Myocyte (in vitro differentiated cells): ENCODE measurements around the gene DNAJB4. TPM values are rescaled to one million over a fixed set of nuclear protein-coding genes. Genes with fewer than 3 reads are reported as not detected.
"Not testable (repeated sequence)": the region's sequence is repeated elsewhere in the genome, so short reads cannot be mapped to it uniquely, and the experiment has no call there.

ENCODE experiments used
- DNase-seq: peaks from one replicate; pipeline ENCODE4 v3.0.0-alpha.2; 2012; ENCODE audit warnings: low read depth
- total RNA-seq: library from RNA; depleted of rRNA; stranded (reverse); fragments of >200 nt; gene quantifications from 2 replicates; pipeline ENCODE4 v1.2.3, GENCODE V29; 2014

The DNAJB4 gene
- total RNA-seq, 1 donor from 2014 or later, result 223 TPM

DNA sequence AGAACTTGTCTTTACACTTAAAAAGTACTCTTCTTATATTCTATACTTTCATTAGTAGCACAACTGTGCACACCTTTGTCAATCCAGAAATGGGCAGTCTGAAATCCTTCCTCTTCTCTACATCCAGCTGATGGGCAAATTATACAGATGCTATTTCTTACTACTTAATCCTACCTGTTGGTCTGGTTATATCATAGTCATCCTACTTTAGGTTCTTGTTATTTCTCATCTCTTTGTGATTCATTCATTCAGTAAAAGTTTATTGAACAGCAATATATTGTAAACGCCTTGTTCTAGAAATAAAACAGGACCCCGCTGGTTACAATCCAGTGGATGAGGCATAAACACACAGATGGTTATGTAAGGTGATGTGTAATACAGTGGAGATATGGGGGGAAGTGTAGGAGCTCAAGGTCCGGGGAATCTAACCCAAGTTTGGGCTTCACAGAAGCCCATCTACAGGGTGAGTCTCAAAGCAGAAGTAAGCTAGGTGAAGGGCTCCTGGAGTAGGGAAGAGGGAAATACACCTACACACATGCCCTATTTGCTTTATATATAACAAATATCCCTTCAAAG is 14.0 kb upstream of the DNAJB4 start:
- DNase-seq, result no peak

DNA sequence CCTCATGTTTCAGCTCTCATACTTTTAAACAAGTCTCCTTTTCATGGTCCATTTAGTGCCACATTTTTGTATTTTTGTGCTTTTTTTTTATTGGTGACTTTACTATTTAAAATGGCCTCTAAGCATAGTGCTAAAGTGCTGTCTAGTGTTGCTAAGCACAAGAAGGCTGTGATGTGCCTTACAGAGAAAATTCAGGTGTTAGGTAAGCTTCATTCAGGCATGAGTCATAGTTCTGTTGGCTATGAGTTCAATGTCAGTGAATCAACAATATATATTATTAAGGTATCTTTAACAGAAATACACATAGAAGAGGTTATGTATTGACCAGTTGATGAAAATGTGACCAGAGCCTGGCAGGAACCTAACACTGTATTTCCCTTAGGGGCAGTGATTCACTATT is 13.1 kb upstream of the DNAJB4 start:
- no peak for DNase-seq

DNA sequence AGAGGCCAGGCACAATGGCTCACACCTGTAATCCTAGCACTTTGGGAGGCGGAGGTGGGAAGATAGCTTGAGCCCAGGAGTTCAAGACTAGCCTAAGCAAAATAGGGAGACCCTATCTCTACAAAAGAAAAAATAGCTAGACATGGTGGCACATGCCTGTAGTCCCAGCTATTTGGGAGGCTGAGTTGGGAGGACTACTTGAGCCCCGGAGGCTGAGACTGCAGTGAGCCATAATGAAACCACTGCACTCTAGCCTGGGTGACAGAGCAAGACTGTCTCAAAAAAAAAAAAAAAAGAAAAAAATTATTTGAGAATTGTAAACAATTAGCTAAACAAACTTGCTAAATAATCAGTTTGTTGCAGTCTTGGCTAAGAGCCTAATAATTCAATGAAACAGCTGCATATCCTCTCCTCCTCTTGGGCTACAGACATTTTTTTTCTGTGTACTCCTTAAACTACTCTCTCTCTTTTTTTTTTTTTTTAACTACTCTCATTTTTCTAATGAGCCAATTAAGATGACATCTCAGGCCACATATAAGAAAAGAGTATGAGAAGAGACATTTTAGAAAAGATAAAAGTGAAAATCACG is 10.5 kb upstream of the DNAJB4 start:
- DNase-seq, result peak; percentile 41

DNA sequence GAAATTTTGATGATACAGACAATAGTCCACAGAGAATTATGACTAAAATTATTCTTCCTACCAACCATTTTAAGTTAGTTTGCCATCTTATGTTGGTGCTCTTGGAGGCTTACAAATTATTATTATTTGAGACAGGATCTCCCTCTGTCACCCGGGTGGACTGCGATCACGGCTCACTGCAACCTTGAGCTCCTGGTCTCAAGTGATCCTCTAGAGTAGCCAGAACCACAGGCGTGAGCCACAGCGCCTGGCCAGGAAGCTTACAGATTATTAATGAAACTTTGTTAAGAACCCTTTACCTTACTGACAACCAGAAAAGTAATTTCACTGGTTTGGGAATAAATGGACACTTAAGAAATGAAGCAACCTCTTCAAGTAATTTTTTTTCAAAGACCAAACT is 8.0 kb upstream of the DNAJB4 start:
- DNase-seq, result no peak

DNA sequence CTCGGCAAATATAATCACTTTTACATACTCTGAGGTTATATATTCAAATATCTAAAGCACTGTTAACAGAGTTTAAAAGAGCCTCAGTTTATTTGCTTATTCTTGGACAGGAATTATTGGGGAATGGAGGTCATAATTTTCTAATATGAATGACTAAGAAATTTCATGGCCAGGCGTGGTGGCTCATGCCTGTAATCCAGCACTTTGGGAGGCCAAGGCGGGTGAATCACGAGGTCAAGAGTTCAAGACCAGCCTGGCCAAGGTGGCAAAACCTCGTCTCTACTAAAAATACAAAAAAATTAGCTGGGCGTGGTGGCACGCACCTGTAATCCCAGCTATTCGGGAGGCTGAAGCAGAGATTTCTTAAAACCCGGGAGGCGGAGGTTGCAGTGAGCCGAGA is 4.2 kb upstream of the DNAJB4 start:
- not testable (repeated sequence) for DNase-seq

DNA sequence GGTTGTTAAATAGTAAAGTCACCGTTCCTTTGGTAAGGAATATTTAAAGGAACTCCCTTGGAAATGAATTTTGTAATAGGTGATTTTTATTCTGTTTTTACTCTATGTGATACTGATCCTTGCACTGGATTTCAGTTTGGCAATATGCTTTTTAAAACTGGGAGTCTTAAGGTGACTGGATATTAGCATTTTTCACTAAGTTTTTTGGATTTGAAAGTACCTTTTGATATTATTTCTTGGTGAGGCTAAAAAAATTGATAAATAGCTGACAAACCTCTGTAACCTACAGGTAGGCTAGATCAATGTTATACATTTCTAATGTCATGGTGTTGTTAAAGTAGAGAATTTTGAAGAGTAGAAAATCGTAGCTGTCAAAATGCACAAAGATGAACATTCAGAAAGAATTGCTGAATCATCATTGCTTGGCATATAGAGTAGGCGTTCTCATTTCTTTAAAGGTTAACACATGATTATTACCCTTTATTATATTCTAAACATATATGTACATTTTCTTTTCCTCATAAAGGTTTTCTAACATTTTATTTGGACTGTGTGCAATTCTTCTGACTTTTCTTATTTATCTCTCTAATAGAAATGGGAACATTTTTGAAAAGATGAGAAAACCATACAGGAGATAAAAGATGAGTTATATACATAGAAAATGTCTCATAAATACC is 1.5 kb upstream of the DNAJB4 start:
- no peak for DNase-seq

DNA sequence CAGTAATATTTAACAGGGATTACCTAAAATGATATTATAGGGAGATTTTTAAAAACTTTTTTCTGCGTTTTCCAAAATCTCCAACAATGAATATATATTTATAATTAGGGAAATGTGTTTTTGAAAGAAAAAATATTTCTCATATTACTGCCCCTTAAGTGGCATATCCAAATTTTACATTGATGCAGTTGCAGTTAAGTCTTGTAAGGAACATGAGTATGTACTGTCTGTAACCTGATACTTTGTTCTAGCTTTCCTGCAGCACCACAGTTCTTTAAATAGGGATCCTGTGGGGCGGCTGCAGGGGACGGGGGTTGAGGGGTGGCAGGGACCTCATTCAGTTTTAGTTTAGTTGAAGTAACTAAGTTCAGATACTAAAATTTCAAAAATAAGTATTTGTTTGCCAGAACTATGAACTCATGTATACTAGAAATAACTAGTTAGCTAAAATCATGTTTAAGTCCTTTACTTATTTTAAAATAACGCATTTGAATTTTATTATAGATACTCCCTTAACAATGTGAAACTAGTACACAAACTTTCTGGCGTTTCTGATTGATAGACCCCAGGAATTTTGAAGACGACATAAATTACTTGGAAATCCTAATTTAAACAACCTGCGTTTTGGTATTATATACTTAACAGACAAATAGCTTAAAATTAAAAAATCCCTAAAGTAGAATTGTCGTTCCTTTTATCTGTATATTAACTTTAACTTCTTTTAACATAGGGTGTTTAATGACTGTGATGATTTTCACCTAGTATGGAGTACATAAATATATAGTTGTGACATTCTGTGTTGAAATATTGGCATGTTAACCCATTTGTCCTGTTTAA is 639 bp upstream of the DNAJB4 start:
- peak; percentile 84 for DNase-seq

DNA sequence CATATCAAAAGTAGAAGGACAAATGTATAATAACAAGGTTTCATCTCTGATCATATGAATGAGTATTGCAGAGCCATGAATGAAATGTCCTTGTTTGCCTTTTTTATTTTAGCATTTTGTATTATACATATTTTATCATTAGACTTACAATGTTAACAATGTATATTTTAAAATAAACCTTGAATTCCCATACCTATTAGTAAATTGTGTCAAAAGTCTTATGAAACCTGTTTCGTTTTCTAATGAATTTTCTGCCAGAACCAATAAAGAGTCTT is 646 bp downstream of the DNAJB4 start:
- DNase-seq, result peak; percentile 34

DNA sequence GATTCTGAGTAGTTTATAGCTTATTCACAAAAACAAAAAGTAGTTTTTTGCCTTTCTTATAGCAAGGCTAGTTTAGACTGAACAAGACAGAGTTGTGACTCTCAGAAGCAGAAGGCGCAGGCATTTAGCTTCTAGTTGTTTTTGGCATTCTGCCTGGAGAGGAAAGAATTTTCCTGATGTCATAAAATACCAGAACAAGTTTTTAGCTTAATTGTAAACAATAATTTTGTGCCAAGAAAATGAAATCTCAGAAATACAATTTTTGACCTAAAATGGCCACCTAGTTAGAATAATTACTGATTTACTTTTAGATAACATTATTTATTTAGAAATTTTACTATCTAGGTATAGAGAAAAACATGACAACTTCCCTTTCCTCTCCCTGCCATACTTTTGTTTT is 1.0 kb downstream of the DNAJB4 start:
- peak; percentile 87 for DNase-seq

DNA sequence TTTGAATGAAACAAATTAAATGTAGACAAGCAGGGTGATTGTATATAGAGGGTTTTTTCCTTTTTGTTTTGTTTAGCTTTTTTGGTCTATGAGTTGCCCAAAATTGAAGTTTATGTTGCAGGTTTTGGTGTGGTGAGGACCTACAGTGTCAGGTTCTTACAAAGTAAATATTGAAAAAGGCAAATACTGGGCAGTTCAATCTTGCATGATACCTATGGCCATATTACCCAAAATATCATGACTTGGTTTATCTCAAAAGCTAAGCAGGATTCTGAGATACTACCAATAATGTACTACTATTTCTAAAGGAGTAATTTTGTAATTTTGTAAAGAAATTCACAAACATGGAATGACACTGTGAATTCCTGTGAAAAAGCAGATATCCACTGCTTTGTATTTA is 1.8 kb downstream of the DNAJB4 start:
- peak; percentile 24 for DNase-seq

DNA sequence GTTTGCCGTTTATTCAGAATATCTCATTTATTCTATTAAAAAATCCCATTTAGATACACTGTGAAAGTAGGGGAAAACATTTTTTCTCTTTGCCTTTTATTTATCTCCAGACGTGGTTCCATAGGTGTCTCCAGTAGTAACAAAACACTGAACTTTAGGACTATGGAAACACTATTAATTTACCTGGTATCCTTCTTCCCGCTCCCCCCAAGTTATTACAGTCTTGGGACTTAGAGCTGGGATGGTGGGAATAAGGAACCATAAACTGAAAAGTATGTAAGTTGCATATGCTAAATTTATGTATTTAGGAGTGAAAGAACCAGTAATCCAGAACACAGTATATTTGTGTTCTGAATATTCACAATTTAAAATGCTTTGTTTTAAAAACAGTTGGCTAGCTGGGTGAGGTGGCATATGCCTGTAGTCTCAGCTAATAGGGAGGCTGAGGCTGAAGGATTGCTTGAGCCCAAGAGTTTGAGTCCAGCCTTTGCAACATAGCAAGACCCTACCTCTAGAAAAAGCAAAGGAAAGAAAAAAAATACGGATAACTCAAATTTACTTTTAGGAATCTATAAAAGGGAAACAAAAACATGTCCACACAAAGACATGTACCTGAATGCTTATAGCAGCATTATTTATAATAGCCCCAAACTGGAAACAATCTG is 3.1 kb downstream of the DNAJB4 start:
- peak; percentile 59 for DNase-seq

DNA sequence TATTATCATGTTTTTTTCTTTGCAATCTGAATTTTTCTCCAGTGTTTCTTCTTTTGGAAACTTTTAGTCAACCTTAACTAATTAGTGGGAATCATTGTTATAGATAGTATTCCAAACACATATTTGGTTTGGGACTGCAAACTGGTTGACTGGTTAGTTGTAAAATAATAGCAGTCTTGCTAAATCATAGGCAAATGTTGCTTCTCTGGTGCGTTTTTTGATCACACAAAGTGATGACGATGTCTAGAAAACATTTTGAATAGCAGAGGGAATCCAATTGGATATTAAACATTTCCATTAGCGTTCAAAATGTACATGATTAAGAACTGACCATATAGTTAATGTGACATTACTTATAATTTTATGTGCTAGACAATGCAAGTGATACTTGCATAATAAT is 4.5 kb downstream of the DNAJB4 start:
- DNase-seq, result peak; percentile 41

DNA sequence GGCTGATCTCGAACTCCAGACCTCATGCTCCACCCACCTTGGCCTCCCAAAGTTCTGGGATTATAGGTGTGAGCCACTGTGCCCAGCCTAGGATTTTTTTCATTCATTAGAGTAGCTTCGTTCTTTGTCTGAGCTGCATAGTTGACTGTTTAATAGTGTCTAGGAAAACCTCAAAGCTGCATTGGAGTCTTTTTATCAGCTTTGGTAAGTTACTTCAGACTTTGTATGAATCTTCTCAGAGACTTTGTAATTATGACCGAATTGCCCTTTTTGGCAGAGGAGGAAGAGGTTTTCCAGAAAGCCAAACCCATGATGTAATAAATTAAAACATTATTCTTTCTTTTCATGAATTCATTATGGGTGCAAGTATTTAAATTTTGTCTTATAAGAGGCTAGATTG is 5.1 kb downstream of the DNAJB4 start:
- peak; percentile 42 for DNase-seq

DNA sequence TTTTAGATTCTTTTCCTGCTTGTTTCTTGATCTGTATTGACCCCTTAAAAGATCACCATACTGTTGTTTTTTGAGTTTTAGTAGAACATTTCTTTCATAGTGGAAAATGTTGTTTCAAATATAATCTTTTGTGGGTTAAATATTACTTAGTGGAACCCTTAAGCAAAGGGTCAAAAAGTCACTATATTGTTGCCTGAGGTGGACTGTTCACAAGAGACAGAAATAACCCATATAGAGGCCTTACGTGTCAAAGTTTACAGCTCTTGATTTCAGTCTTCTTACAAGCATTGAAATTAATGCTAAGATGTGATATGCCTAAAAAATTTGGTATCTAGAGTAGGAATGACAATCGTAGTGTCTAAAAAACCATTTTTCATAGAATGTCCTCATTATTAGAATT is 6.3 kb downstream of the DNAJB4 start:
- DNase-seq, result no peak

DNA sequence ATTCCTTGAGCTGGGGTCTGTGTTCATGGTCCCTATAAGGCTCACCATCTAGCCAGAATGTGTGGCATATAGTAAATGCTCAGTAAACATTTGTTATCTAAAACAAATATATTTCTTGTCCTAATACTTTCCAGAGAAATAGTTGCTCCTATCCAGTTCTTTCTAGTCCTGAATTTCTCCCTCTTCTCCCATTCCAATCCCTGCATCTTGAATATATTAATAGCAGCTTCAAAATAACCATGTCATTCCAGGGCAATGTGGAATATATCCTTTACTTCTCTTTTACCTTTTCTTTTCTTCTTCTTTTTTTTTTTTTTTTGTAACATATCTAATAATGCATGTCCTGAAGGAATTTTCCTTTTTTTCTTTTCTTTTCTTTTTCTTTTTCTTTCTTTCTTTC is 10.4 kb downstream of the DNAJB4 start:
- no peak for DNase-seq

DNA sequence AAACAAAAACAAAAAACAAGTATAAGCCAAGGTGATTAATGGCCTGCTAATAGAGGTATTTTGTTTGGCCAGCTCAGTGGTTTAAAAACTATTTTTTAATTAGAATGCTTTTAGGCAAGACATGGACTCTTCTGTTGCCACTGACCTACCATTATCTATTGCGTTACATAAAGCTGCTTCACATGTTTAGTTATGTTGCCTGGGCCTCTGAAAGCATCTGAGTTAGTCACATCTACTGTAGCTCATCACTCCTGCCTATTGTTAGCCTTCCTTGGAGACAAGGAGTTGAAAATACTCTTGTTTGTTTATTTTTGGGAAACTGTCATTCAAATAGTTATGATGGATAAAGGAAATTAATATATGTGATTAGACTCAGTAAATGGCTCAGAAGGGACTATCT is 14.3 kb downstream of the DNAJB4 start:
- DNase-seq, result no peak

DNA sequence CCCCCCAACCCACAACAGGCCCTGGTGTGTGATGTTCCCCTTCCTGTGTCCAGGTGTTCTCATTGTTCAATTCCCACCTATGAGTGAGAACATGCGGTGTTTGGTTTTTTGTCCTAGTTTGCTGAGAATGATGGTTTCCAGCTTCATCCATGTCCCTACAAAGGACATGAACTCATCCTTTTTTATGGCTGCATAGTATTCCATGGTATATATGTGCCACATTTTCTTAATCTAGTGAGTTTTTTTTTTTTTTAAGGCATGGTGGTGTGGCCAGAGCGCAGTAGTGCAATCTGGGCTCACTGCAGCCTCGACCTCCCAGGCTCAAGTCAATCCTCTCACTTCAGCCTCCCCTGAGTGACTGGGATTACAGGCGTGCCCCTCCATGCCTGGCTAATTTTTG is 16.4 kb downstream of the DNAJB4 start:
- DNase-seq, result not testable (repeated sequence)

DNA sequence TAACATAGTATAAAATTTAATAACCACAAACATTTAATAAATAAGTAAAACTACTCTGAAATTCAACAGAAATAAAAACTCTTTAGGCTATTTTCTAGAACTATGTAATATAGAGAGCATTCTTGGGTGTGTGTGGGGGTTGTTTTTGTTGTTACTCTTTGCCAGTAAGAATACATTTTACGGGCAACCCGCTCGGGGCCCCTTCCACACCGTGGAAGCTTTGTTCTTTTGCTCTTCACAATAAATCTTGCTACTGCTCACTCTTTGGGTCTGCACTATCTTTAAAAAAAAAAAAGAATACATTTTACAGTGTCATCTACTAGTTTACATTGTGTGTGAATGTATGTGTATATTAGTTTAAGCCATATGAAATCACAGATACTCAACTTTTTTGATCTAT is 25.1 kb downstream of the DNAJB4 start:
- DNase-seq, result no peak

DNA sequence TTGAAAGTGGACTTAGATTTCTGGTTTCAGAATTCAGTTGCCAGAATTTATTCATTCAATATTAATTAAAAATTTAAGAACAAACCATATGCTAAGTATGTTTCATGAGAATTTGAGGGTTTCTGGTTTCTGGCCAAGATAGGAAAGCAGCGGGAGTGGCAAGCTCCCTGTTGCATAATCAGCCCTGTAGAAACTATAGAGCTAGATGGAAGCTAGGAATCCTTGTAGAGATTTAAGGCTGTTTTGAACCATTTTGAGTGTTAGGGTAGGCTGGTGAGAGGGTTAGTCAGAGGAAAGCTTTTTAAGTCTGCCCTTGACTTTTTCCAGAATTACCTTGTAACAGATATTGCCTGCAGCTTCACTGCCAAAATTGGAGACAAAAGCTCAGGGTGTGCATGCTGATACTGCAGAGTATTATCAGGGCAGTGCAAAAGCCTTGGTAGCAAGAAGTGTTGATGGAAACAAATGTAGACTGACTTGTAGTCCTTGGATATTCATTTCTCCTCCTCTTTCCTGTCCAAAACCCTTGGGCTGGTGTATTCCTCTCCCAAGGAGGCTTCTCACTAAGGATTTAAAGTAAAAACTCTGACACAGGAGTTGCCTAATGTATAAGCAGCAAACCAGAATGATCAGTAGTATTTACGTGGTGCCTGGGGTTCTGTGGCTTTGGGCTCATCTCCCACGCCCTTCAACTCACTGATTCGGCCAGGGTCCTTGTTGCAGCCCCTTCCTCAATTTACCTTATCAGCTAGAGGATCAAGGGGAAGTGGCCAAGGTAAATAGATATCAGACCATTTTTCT is 28.5 kb downstream of the DNAJB4 start:
- no peak for DNase-seq

DNA sequence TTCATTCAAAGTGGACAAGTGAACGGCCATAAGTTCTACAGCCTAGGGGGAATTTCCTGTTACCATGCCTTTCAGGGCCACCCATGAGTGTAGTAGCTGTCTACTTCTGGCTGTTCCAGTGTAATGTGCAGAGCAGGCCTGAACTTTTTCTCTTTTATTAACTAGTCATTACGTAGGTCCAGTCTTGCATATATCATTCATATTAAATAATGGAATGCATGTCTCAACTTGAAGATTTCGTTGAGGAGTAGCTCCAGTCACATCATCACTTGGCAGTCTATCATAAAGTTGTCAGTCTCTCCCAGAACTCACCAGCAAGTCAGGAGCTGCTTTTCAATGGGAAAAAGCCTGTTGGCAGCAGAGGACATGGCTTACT is 29.0 kb downstream of the DNAJB4 start:
- DNase-seq, result no peak

DNA sequence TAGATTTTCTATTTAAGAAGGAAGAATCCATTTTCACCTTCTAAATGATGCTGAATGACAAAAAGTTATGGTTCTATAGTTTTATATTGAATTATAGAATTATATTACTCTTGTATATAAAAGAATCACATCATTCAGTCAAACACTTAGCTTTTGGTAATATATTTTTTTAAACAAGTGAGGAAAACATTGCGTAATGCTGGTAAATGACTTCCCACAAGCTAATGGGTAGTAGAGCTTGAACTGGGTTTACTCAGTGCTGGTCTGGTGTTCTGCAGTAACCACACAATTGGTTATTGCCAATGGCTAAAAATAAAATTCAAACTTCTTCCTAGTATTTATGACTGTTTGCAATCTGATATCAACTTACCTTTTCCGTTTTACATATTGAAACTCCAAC is 30.4 kb downstream of the DNAJB4 start:
- DNase-seq, result no peak
